WTC11 (cell line): ENCODE data around the gene YIPF2. TPM values are rescaled to one million over a fixed set of nuclear protein-coding genes. Genes with fewer than 3 reads are reported as not detected.

Source experiments
- ATAC-seq: fragments of 200-7000 bp; cut with Tn5 transposase; 2 replicates; pipeline ENCODE4 v1.10.0; 2021; ENCODE audit warnings: mild to moderate bottlenecking, moderate library complexity
- CTCF ChIA-PET: fragments of 300-600 bp; sonication (Branson Sonifier 250); formaldehyde crosslinking; loops from one replicate; lab custom pipeline; 2021; ENCODE audit warnings: antibody characterized with exemption; lab: Charles Lee
- POLR2A ChIA-PET: fragments of 350-600 bp; sonication (Branson Sonifier 250); formaldehyde crosslinking; loops from one replicate; lab custom pipeline; 2021; ENCODE audit warnings: antibody characterized with exemption; lab: Charles Lee
- DNase-seq: peaks from one replicate; pipeline ENCODE4 v3.0.0; 2021; ENCODE audit warnings: low spot score
- H3K27ac Mint-ChIP-seq: 2 replicates; pipeline ENCODE4 v1.8.0; 2021; ENCODE audit warnings: mixed read lengths
- H3K27me3 Mint-ChIP-seq: 2 replicates; pipeline ENCODE4 v1.8.0; 2021; ENCODE audit warnings: low read depth, mild to moderate bottlenecking, moderate library complexity, mixed read lengths
- H3K36me3 Mint-ChIP-seq: 2 replicates; pipeline ENCODE4 v1.8.0; 2021; ENCODE audit warnings: mixed read lengths
- H3K4me1 Mint-ChIP-seq: 2 replicates; pipeline ENCODE4 v1.8.0; 2022; ENCODE audit warnings: mixed read lengths
- H3K4me3 Mint-ChIP-seq: 2 replicates; pipeline ENCODE4 v1.8.0; 2021; ENCODE audit warnings: mild to moderate bottlenecking, moderate library complexity, mixed read lengths
- H3K9me3 Mint-ChIP-seq: 2 replicates; pipeline ENCODE4 v1.8.0; 2021; ENCODE audit warnings: mixed read lengths
- ATF2 ChIP-seq: sonication (generic); formaldehyde crosslinking; IDR thresholded peaks from 2 replicates; pipeline ENCODE4 v1.8.1; 2022; ENCODE audit warnings: low read depth, missing genetic modification reagents, borderline replicate concordance
- ATF3 ChIP-seq: sonication (generic); formaldehyde crosslinking; conservative IDR thresholded peaks from 2 replicates; pipeline ENCODE4 v1.8.1; 2022; ENCODE audit warnings: mild to moderate bottlenecking, missing genetic modification reagents
- CBFB ChIP-seq: sonication (generic); formaldehyde crosslinking; IDR thresholded peaks from 2 replicates; pipeline ENCODE4 v1.8.1; 2022; ENCODE audit warnings: mild to moderate bottlenecking, low read depth, missing genetic modification reagents
- CTCF ChIP-seq: fragments of 200-600 bp; IDR thresholded peaks from 2 replicates; pipeline ENCODE4 v1.8.0; 2022; ENCODE audit warnings: antibody characterized with exemption
- E2F4 ChIP-seq: sonication (generic); formaldehyde crosslinking; IDR thresholded peaks from 2 replicates; pipeline ENCODE4 v1.8.1; 2022; ENCODE audit warnings: low read depth, mild to moderate bottlenecking, moderate library complexity, missing genetic modification reagents, borderline replicate concordance
- ETV6 ChIP-seq: sonication (generic); formaldehyde crosslinking; IDR thresholded peaks from 2 replicates; pipeline ENCODE4 v1.8.1; 2022; ENCODE audit warnings: mild to moderate bottlenecking, missing genetic modification reagents
- GABPB1 ChIP-seq: sonication (generic); formaldehyde crosslinking; IDR thresholded peaks from 2 replicates; pipeline ENCODE4 v1.8.1; 2023; ENCODE audit warnings: mild to moderate bottlenecking, missing genetic modification reagents
- GTF2I ChIP-seq: fragments of 250-450 bp; sonication (Bioruptor Pico); conservative IDR thresholded peaks from 2 replicates; pipeline ENCODE4 v1.4.0; 2021; ENCODE audit warnings: mild to moderate bottlenecking
- IRF2 ChIP-seq: sonication (generic); formaldehyde crosslinking; IDR thresholded peaks from 2 replicates; pipeline ENCODE4 v1.8.0; 2022; ENCODE audit warnings: low read depth, missing genetic modification reagents, borderline replicate concordance
- MLX ChIP-seq: sonication (generic); formaldehyde crosslinking; IDR thresholded peaks from 2 replicates; pipeline ENCODE4 v1.8.1; 2023; ENCODE audit warnings: mild to moderate bottlenecking, missing genetic modification reagents, moderate library complexity
- MXD4 ChIP-seq: fragments of 250-450 bp; sonication (Bioruptor Pico); IDR thresholded peaks from 2 replicates; pipeline ENCODE4 v1.8.0; 2021; ENCODE audit warnings: mild to moderate bottlenecking, moderate library complexity, borderline replicate concordance
- MYBL2 ChIP-seq: sonication (generic); formaldehyde crosslinking; IDR thresholded peaks from 2 replicates; pipeline ENCODE4 v1.8.1; 2023; ENCODE audit warnings: mild to moderate bottlenecking, moderate library complexity, missing genetic modification reagents
- NFE2L1 ChIP-seq: sonication (generic); formaldehyde crosslinking; IDR thresholded peaks from 2 replicates; pipeline ENCODE4 v1.8.1; 2023; ENCODE audit warnings: missing genetic modification reagents
- NR1H2 ChIP-seq: sonication (generic); formaldehyde crosslinking; IDR thresholded peaks from 2 replicates; pipeline ENCODE4 v1.9.0; 2021; ENCODE audit warnings: mild to moderate bottlenecking, moderate library complexity, missing genetic modification reagents
- NR2C2 ChIP-seq: sonication (generic); formaldehyde crosslinking; IDR thresholded peaks from 2 replicates; pipeline ENCODE4 v1.8.0; 2022; ENCODE audit warnings: mild to moderate bottlenecking, missing genetic modification reagents
- NR3C1 ChIP-seq: sonication (generic); formaldehyde crosslinking; conservative IDR thresholded peaks from 2 replicates; pipeline ENCODE4 v1.8.1; 2023; ENCODE audit warnings: low read depth, mild to moderate bottlenecking, missing genetic modification reagents
- OVOL2 ChIP-seq: fragments of 250-450 bp; sonication (Bioruptor Pico); IDR thresholded peaks from 2 replicates; pipeline ENCODE4 v1.9.0; 2021; ENCODE audit warnings: mild to moderate bottlenecking, borderline replicate concordance
- PRRX2 ChIP-seq: fragments of 250-450 bp; sonication (Bioruptor Pico); IDR thresholded peaks from 2 replicates; pipeline ENCODE4 v1.8.0; 2021; ENCODE audit warnings: mild to moderate bottlenecking
- RELA ChIP-seq: sonication (generic); formaldehyde crosslinking; IDR thresholded peaks from 2 replicates; pipeline ENCODE4 v1.8.1; 2022; ENCODE audit warnings: missing genetic modification reagents, mild to moderate bottlenecking, borderline replicate concordance
- TP53 ChIP-seq: sonication (generic); formaldehyde crosslinking; IDR thresholded peaks from 2 replicates; pipeline ENCODE4 v1.8.1; 2023; ENCODE audit warnings: mild to moderate bottlenecking, missing genetic modification reagents
- ZNF121 ChIP-seq: sonication (generic); formaldehyde crosslinking; IDR thresholded peaks from 2 replicates; pipeline ENCODE4 v1.8.0; 2023; ENCODE audit warnings: missing genetic modification reagents
- ZNF138 ChIP-seq: sonication (generic); formaldehyde crosslinking; conservative IDR thresholded peaks from 2 replicates; pipeline ENCODE4 v1.8.1; 2022; ENCODE audit warnings: mild to moderate bottlenecking, moderate library complexity, missing genetic modification reagents
- ZNF232 ChIP-seq: sonication (generic); formaldehyde crosslinking; IDR thresholded peaks from 2 replicates; pipeline ENCODE4 v1.8.0; 2022; ENCODE audit warnings: mild to moderate bottlenecking, missing genetic modification reagents
- ZNF396 ChIP-seq: fragments of 250-450 bp; sonication (Bioruptor Pico); IDR thresholded peaks from 2 replicates; pipeline ENCODE4 v1.8.0; 2021; ENCODE audit warnings: mild to moderate bottlenecking, moderate library complexity, borderline replicate concordance
- ZNF416 ChIP-seq: fragments of 250-450 bp; sonication (Bioruptor Pico); IDR thresholded peaks from 2 replicates; pipeline ENCODE4 v1.9.0; 2021; ENCODE audit warnings: mild to moderate bottlenecking, inconsistent platforms
- ZNF671 ChIP-seq: fragments of 250-450 bp; sonication (Bioruptor Pico); IDR thresholded peaks from 2 replicates; pipeline ENCODE4 v1.8.0; 2021; ENCODE audit warnings: mild to moderate bottlenecking
- ZSCAN18 ChIP-seq: fragments of 250-450 bp; sonication (Bioruptor Pico); IDR thresholded peaks from 2 replicates; pipeline ENCODE4 v2.1.2; 2022; ENCODE audit warnings: mild to moderate bottlenecking, moderate library complexity
- total RNA-seq: library from RNA; stranded (reverse); gene quantifications from 3 replicates; pipeline ENCODE4 v1.2.3, GENCODE V29; 2021

Gene YIPF2
- total RNA-seq, 1 experiment from 2014 or later: 65.5 TPM

- TF ChIP-seq ZSCAN18 (CRISPR knock-in tag): no peak
These were observed 49.3 kb upstream of the YIPF2 start (continued) for GRCh38 chr19:10977742-10978092.

GRCh38 chr19:10976131-10976892 is 47.9 kb upstream of the YIPF2 start:
- Mint-ChIP-seq H3K4me1 (peaks cover 25% of the 10 kb centered on the region), H3K4me3 (no peak overlapping the region), H3K27ac (peak overlapping the region; percentile 96), H3K9me3 (peaks cover 13% of the 10 kb centered on the region), H3K36me3 (peaks cover 17% of the 10 kb centered on the region), H3K27me3 (no peaks in the 10 kb centered on the region)
- DNase-seq (no peak), ATAC-seq (no peak)
- TF ChIP-seq ZNF121 (CRISPR knock-in tag) (no peak), E2F4 (CRISPR knock-in tag) (no peak), ZNF671 (CRISPR knock-in tag) (no peak), ZNF396 (CRISPR knock-in tag) (no peak), NR3C1 (no peak), CBFB (CRISPR knock-in tag) (no peak), MYBL2 (CRISPR knock-in tag) (no peak), MLX (CRISPR knock-in tag) (no peak), TP53 (no peak), PRRX2 (CRISPR knock-in tag) (no peak), ZNF138 (CRISPR knock-in tag) (no peak), ZNF416 (CRISPR knock-in tag) (no peak), ZNF232 (CRISPR knock-in tag) (no peak), ATF3 (CRISPR knock-in tag) (no peak), NR1H2 (CRISPR knock-in tag) (no peak), GABPB1 (CRISPR knock-in tag) (no peak)
- POLR2A ChIA-PET: interaction anchor here (0.6 to 0.7 kb wide), 2 partner anchors 9 to 13 kb away, joined by 4 to 5 read pairs; no protein-coding TSS in a partner anchor
- CTCF ChIA-PET: interaction anchor here (0.7 to 3.2 kb wide), 4 partner anchors 35 to 82 kb away, joined by 3 to 17 read pairs (median 4); no protein-coding TSS in a partner anchor

GRCh38 chr19:10975374-10976130 is 47.1 kb upstream of the YIPF2 start:
- CTCF ChIA-PET: interaction anchor here (0.7 to 3.2 kb wide), 3 partner anchors 34 to 105 kb away, joined by 3 to 17 read pairs (median 3); no protein-coding TSS in a partner anchor
- Mint-ChIP-seq H3K27ac (peak overlapping the region; percentile 53; the same call in 1 of the 2 replicates), H3K27me3 (no peaks in the 10 kb centered on the region), H3K9me3 (peaks cover 13% of the 10 kb centered on the region), H3K36me3 (peaks cover 17% of the 10 kb centered on the region), H3K4me3 (no peak overlapping the region), H3K4me1 (peaks cover 19% of the 10 kb centered on the region)
- DNase-seq (no peak), ATAC-seq (no peak)
- POLR2A ChIA-PET: no interaction called here
- no peak for TF ChIP-seq ATF2 (CRISPR knock-in tag)
- TF ChIP-seq CTCF: no peak
- no peak for TF ChIP-seq GTF2I (CRISPR knock-in tag)
- no peak for TF ChIP-seq NR2C2
- TF ChIP-seq NFE2L1: no peak
- TF ChIP-seq ETV6 (CRISPR knock-in tag): no peak
- TF ChIP-seq MXD4: no peak
- TF ChIP-seq OVOL2 (CRISPR knock-in tag): no peak
- TF ChIP-seq RELA: no peak
- no peak for TF ChIP-seq IRF2 (CRISPR knock-in tag)
- TF ChIP-seq MYBL2 (CRISPR knock-in tag): no peak
- TF ChIP-seq ZNF396 (CRISPR knock-in tag): no peak
